Measurements from ENCODE around the gene ZNF548. TPM values are rescaled to one million over a fixed set of nuclear protein-coding genes. Genes with fewer than 3 reads are reported as not detected.

The ZNF548 gene
- total RNA-seq, 1 experiment from 2014 or later: 7.7 TPM

DNA sequence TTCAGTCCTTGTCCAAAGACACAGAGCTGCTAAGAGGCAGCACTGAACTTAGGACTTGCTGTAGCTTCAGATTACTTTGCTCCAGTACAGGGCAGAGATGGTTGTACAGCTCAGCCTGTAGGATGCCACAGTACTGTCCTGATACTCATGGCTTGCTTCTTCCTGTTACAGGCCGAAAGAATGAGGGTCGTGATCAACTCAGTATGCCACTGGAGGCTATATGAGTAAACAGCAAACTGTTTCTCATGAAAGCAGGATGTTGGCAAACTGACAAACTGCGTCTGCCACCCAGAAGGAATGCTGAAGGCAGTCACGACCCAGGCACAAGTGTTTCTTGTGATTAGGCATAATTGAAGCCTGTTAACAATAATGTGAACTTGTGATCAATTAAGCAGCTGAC, 48.3 kb downstream of the ZNF548 start:
- no peak for DNase-seq
- no peaks in the 10 kb centered on the region for H3K27me3 ChIP-seq
- H3K36me3 ChIP-seq: peaks cover 43% of the 10 kb centered on the region
- no peaks in the 10 kb centered on the region; the same call in 1 of the 2 replicates for H3K9me3 ChIP-seq
- no peak overlapping the region for H3K4me3 ChIP-seq

- Histone ChIP-seq H3K4me3 (no peak overlapping the region), H3K27me3 (no peaks in the 10 kb centered on the region), H3K9me3 (peaks cover 4% of the 10 kb centered on the region), H3K36me3 (peaks cover 53% of the 10 kb centered on the region)
- no peak for DNase-seq
Measured at GRCh38 chr19:57438925-57439324, 49.3 kb downstream of the ZNF548 start.

DNA sequence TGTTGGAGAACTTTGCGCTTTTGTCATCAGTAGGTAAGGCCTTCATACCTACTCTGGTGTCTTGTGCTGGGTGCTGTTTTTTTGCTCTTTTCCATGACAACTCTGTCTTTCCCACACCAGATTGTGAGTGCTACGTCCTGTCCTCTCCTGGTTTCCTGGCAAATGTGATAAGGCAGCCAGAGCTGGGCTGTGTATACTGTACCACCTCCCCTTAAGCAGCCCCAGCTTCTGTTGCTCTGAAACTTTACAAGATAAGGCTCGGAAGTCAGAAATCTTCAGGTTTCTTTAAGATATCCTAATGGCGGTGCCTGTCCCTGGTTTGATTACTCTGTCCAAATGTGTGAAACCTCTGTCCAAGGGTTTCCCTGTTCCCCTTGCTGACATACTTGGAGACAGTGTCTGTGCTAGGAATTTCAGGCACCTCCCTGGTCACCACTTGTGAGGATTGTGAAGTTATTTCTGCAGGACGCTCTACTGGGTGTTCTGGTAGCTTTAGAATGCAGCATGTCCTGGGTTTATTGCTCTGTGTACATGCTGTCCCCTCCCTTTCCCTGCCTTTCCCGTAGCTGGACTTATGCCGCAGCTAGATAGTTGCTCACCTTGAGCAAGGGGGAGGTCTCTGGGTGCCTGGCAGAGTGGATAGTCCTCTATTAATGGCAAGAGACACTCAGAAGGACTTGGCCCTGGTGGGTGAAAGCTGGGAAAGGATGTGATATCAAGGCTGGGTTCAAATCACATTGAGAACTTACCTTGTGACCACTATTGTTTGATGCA, 52.5 kb downstream of the ZNF548 start:
- Histone ChIP-seq H3K27me3 (no peaks in the 10 kb centered on the region), H3K9me3 (peaks cover 10% of the 10 kb centered on the region), H3K36me3 (peaks cover 68% of the 10 kb centered on the region), H3K4me3 (no peak overlapping the region)
- DNase-seq: no peak

DNA sequence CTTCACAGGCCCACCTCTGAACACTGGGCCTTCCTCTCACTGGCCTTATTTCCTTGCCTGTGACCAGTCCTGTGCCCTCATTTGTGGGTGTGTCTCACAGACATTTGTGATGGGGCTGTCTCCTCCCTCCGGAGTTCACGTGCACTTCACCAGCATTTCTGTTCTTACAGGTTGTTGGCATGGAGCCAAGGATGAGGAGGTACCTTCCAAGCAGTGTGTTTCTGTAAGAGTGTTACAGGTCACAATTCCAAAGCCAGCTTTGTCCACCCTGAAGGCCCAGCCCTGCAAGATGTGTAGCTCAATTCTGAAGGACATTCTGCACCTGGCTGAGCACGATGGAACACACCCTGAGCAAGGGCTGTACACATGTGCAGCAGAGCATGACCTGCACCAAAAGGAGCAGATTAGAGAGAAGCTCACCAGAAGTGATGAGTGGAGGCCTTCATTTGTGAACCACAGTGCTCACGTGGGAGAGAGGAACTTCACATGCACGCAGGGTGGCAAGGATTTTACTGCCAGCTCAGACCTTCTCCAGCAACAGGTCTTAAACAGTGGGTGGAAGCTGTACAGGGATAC, 53.6 kb downstream of the ZNF548 start:
- Histone ChIP-seq H3K9me3 (peaks cover 10% of the 10 kb centered on the region), H3K36me3 (peaks cover 59% of the 10 kb centered on the region), H3K27me3 (no peaks in the 10 kb centered on the region), H3K4me3 (no peak overlapping the region)
- no peak for DNase-seq

- Histone ChIP-seq H3K4me3 (no peak overlapping the region), H3K27me3 (no peaks in the 10 kb centered on the region), H3K9me3 (peaks cover 12% of the 10 kb centered on the region), H3K36me3 (peaks cover 2% of the 10 kb centered on the region; the same call in 1 of the 2 replicates)
- no peak for DNase-seq
Measured at GRCh38 chr19:57452307-57452706, 62.7 kb downstream of the ZNF548 start.

Other genes with a start within 250 kb of the ZNF548 start
- not detected in 2 replicates for gene ZIM3, start 244.7 kb upstream of the ZNF548 start, total RNA-seq (2014; rRNA removed; shearing (Covaris generic); ENCODE audit: low replicate concordance)
- gene DUXA, start 222.4 kb upstream of the ZNF548 start, total RNA-seq (2014; rRNA removed; shearing (Covaris generic); ENCODE audit: low replicate concordance): not detected in 2 replicates
- gene ZNF264, start 198.4 kb upstream of the ZNF548 start, total RNA-seq (2014; rRNA removed; shearing (Covaris generic); ENCODE audit: low replicate concordance): 11.2 and 24.6 TPM in 2 replicates
- gene AURKC, start 158.8 kb upstream of the ZNF548 start, total RNA-seq (2014; rRNA removed; shearing (Covaris generic); ENCODE audit: low replicate concordance): 0.39 and 0.46 TPM in 2 replicates
- 7.7 and 12.7 TPM in 2 replicates for gene ZNF805, start 149.2 kb upstream of the ZNF548 start, total RNA-seq (2014; rRNA removed; shearing (Covaris generic); ENCODE audit: low replicate concordance)
- gene ZNF460, start 109.4 kb upstream of the ZNF548 start, total RNA-seq (2014; rRNA removed; shearing (Covaris generic); ENCODE audit: low replicate concordance): 24.9 and 37.9 TPM in 2 replicates
- gene ZNF543, start 69.4 kb upstream of the ZNF548 start, total RNA-seq (2014; rRNA removed; shearing (Covaris generic); ENCODE audit: low replicate concordance): 7.6 and 10.0 TPM in 2 replicates
- gene ZNF304, start 38.6 kb upstream of the ZNF548 start, total RNA-seq (2014; rRNA removed; shearing (Covaris generic); ENCODE audit: low replicate concordance): 10.6 and 11.9 TPM in 2 replicates
- gene TRAPPC2B, start 26.3 kb upstream of the ZNF548 start, total RNA-seq (2014; rRNA removed; shearing (Covaris generic); ENCODE audit: low replicate concordance): 13.6 and 42.5 TPM in 2 replicates
- 6.5 and 10.6 TPM in 2 replicates for gene ZNF547, start 26.3 kb upstream of the ZNF548 start, total RNA-seq (2014; rRNA removed; shearing (Covaris generic); ENCODE audit: low replicate concordance)
- gene ZNF17, start 21.3 kb downstream of the ZNF548 start, total RNA-seq (2014; rRNA removed; shearing (Covaris generic); ENCODE audit: low replicate concordance): 7.9 and 15.9 TPM in 2 replicates
- gene ZNF749, start 45.5 kb downstream of the ZNF548 start, total RNA-seq (2014; rRNA removed; shearing (Covaris generic); ENCODE audit: low replicate concordance): 15.6 and 15.9 TPM in 2 replicates
- not detected in 2 replicates for gene VN1R1, start 67.3 kb downstream of the ZNF548 start, total RNA-seq (2014; rRNA removed; shearing (Covaris generic); ENCODE audit: low replicate concordance)
- gene ZNF772, start 87.7 kb downstream of the ZNF548 start, total RNA-seq (2014; rRNA removed; shearing (Covaris generic); ENCODE audit: low replicate concordance): 3.3 and 4.7 TPM in 2 replicates
- gene ZNF419, start 97.9 kb downstream of the ZNF548 start, total RNA-seq (2014; rRNA removed; shearing (Covaris generic); ENCODE audit: low replicate concordance): 8.7 and 26.1 TPM in 2 replicates
- 8.6 and 22.8 TPM in 2 replicates for gene ZNF773, start 110.1 kb downstream of the ZNF548 start, total RNA-seq (2014; rRNA removed; shearing (Covaris generic); ENCODE audit: low replicate concordance)
- gene ZNF549, start 137.5 kb downstream of the ZNF548 start, total RNA-seq (2014; rRNA removed; shearing (Covaris generic); ENCODE audit: low replicate concordance): 2.2 and 5.0 TPM in 2 replicates
- gene ZNF550, start 170.0 kb downstream of the ZNF548 start, total RNA-seq (2014; rRNA removed; shearing (Covaris generic); ENCODE audit: low replicate concordance): 4.2 and 5.1 TPM in 2 replicates
- gene ZNF416, start 189.1 kb downstream of the ZNF548 start, total RNA-seq (2014; rRNA removed; shearing (Covaris generic); ENCODE audit: low replicate concordance): 7.7 and 9.1 TPM in 2 replicates
- not detected in 2 replicates for gene ZIK1, start 194.3 kb downstream of the ZNF548 start, total RNA-seq (2014; rRNA removed; shearing (Covaris generic); ENCODE audit: low replicate concordance)
- 3.4 and 9.4 TPM in 2 replicates for gene ZNF530, start 210.0 kb downstream of the ZNF548 start, total RNA-seq (2014; rRNA removed; shearing (Covaris generic); ENCODE audit: low replicate concordance)
- gene ZNF134, start 224.4 kb downstream of the ZNF548 start, total RNA-seq (2014; rRNA removed; shearing (Covaris generic); ENCODE audit: low replicate concordance): 5.0 and 14.1 TPM in 2 replicates
- 2.5 and 4.5 TPM in 2 replicates for gene ZNF211, start 243.3 kb downstream of the ZNF548 start, total RNA-seq (2014; rRNA removed; shearing (Covaris generic); ENCODE audit: low replicate concordance)